GM18511 (cell line): ENCODE measurements around the gene SNX20.

Experiments
- ATAC-seq: cut with Tn5 transposase; IDR thresholded peaks from one replicate; pipeline ENCODE4 v1.9.1; 2021; ENCODE audit warnings: mild to moderate bottlenecking, moderate library complexity; ENCODE audit not compliant: unreplicated experiment

Gene SNX20

GRCh38 chr16:50637716-50638602 lies 43.2 kb downstream of the SNX20 start:
- no peak for ATAC-seq

GRCh38 chr16:50636753-50637374 lies 44.2 kb downstream of the SNX20 start:
- ATAC-seq, result no peak

GRCh38 chr16:50635505-50636392 lies 45.4 kb downstream of the SNX20 start:
- no peak for ATAC-seq

- ATAC-seq, result no peak
These were observed 46.2 kb downstream of the SNX20 start for GRCh38 chr16:50634947-50635346.

GRCh38 chr16:50634090-50634489 lies 47.0 kb downstream of the SNX20 start:
- no peak for ATAC-seq

- no peak for ATAC-seq
These were observed 47.9 kb downstream of the SNX20 start for GRCh38 chr16:50632927-50633800.

- ATAC-seq, result no peak
These were observed 49.0 kb downstream of the SNX20 start for GRCh38 chr16:50631985-50632576.

- ATAC-seq, result no peak
These were observed 49.7 kb downstream of the SNX20 start for GRCh38 chr16:50631249-50631984.

GRCh38 chr16:50630394-50631020 lies 50.6 kb downstream of the SNX20 start:
- ATAC-seq, result no peak

GRCh38 chr16:50629334-50629733 lies 51.8 kb downstream of the SNX20 start:
- ATAC-seq, result no peak

GRCh38 chr16:50628156-50628802 lies 52.8 kb downstream of the SNX20 start:
- ATAC-seq, result no peak

- no peak for ATAC-seq
These were observed 53.7 kb downstream of the SNX20 start for GRCh38 chr16:50627419-50627818.

GRCh38 chr16:50626868-50627267 lies 54.2 kb downstream of the SNX20 start:
- no peak for ATAC-seq

- ATAC-seq, result no peak
These were observed 55.7 kb downstream of the SNX20 start for GRCh38 chr16:50625374-50625773.

- no peak for ATAC-seq
These were observed 56.6 kb downstream of the SNX20 start for GRCh38 chr16:50624449-50624970.

- no peak for ATAC-seq
These were observed 58.3 kb downstream of the SNX20 start for GRCh38 chr16:50622643-50623369.

GRCh38 chr16:50622029-50622428 lies 59.1 kb downstream of the SNX20 start:
- no peak for ATAC-seq
